Endothelial cell of hepatic sinusoid (primary cell): Measurements from ENCODE around the gene SYT11.
"Not testable (repeated sequence)": the region's sequence is repeated elsewhere in the genome, so short reads cannot be mapped to it uniquely, and the experiment has no call there.

ENCODE experiments used
- in situ Hi-C: cut with HindIII; loops from 2 replicates; pipeline ENCODE4 v1.10.0; 2017; ENCODE audit warnings: low sequenced_read_pairs

The SYT11 gene

DNA sequence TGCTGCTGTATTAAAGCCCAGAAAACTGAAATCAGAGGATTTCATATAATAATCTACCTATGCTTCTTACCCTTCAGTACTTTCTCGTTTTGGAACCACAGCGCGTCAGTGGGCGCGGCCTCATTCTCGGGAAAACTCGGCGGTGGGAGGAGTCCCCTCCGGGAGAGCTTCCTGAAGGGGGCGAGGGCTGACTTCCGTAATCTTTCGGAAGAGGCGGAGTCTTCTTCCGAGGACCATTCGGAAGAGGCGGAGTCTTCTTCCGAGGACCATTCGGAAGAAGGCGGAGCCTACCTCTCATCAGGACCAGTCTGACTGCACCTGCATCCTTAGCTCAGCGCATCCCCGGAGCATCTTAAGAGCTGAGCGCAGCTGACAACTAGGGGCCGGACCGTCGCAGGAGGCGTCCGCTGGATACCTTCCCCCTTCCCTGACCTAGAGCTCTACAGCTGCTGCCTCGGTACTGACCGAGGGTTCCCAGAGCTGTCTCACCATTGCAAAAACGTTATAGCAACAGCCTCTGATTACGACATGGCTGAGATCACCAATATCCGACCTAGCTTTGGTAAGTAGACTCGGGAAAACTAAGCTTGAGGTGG is at the start of gene SYT11:
Gene SYT11, plus strand, starts transcription at position 334 of the 596 bp plus-strand sequence. Its CDS starts 195 bp downstream, at position 529.
- in situ Hi-C loops = no loop called here

- in situ Hi-C loops = no loop called here
These were observed 46.5 kb upstream of the SYT11 start for GRCh38 chr1:155812878-155813277.

- in situ Hi-C loops = no loop called here
These were observed 45.7 kb upstream of the SYT11 start for GRCh38 chr1:155813672-155814071.

DNA sequence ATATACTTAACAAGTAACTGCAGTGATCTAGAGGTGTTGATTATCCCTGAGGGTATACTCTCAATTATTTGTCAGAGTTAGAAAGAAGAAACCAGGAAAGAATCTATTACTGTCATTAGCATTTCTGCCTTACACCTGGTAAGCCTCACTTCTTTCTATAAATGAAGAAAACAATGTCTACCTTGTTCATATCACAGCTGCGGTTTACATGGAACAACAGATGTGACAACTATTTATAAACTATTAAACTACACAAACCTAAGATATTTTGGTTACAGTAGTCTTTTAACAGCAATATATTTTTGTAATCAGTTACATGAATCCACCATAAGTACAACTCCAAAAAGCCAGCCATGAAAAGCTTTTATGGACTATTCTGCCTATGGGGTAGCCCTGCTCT is 43.0 kb upstream of the SYT11 start:
- in situ Hi-C loops = no loop called here

DNA sequence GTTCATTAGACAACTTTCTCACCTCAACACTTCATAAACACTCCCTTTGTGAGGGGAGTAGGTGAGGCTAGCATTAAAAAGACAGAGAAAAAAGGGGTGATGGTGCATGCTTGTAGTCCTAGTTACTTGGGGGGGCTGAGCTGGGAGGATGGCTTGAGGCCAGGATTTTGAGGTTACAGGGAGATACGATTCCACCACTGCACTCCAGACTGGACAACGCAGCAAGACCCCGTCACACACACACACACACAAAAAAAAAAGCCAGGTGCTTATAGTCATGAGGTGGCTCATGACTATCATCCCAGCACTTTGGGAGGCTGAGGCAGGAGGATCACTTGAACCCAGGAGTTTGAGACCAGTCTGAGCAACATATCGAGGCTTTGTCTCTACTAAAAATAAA is 31.9 kb upstream of the SYT11 start:
- in situ Hi-C loops = no loop called here

GRCh38 chr1:155831279-155831976 is 27.9 kb upstream of the SYT11 start:
- in situ Hi-C loops = no loop called here

DNA sequence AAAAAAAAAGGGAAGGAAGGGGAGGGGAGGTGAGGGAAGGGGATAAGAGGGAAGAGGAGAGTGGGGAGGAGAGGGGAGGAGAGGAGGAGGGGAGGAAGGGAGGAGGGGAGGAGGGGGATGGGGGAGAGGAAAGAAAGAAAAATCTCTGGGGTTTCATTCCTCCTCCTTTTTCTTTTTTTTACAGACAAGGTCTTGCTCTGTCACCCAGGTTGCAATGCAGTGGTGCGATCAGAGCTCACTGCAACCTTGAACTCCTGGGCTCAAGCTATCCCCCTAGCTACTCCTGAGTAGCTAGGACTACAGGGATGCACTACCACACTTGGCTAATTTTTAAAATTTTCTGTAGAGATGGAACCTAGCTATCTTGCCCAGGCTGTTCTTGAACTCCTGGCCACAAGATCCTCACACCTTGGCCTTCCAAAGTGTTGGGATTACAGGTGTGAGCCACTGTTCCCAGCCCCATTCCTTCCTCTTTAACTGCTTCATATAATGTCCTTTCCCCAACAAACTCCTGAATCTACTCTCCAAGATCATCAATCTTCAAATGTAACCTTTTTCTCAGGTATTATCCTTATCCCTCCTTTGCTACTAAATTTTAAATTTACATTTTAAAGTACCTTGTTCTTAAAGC is 25.6 kb upstream of the SYT11 start:
- in situ Hi-C loops = no loop called here

DNA sequence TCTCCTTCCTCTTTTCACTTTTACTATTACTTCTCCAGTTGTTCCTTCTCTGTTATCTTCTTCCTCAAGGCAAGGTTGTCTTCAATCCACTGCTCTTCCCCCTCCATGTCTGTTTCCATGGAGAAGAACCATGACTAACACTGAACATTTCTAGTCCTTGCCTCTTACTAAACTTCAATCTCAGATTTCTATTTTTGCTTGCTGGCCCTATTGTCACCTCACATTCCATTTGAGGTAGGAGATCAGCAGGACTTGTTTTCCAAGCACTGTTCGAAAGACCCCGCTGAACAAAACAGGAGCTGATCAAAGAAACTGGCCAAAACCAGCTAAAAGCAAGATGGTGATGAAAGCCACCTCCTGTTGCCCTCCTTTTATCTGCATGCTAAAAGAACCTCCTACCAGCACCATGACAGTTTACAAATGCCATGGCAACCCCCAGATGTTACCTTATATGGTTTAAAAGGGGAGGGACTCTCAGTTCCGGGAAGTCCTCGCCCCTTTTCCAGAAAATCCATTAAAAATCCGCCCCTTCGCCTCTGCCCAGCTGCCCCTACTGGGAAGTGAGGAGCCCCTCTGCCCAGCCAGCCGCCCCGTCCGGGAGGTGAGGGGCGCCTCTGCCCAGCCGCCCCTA is 25.0 kb upstream of the SYT11 start:
- in situ Hi-C loops = no loop called here

- in situ Hi-C loops = not testable (repeated sequence)
These were observed 24.4 kb upstream of the SYT11 start for GRCh38 chr1:155834927-155835399.

GRCh38 chr1:155835548-155835947 is 23.8 kb upstream of the SYT11 start:
- in situ Hi-C loops = no loop called here

- in situ Hi-C loops = loop anchor here (10.0 kb wide), 1 partner anchor 76 kb away; no protein-coding TSS in a partner anchor
These were observed 19.0 kb upstream of the SYT11 start for GRCh38 chr1:155840386-155840785.

DNA sequence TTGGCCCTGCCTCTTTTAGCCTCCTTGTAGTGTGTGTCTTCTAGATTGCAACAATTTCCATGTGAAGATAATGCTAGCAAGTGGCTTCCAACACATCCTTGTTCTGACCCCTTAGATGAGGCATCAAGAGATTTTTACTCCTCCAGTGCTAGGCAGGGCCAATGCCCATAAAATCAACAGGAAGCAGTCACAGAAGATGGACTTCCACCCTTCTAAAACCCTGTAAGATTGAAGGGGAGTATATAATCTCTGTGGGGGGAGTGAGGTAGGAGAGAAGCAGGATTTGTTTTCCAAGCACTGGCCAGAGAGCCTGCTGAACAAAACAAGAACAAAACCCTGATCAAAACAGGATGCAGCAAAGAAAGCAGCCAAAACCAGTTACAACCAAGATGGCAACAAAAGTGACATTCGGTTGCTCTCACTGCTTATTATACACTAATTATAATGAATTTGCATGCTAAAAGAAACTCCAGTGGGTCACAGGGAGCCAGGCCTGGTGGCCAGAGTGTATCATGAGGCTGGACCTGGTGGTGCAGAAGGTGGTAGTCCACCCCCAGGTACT is 14.4 kb upstream of the SYT11 start:
- in situ Hi-C loops = loop anchor here (10.0 kb wide), 1 partner anchor 80 kb away; no protein-coding TSS in a partner anchor

- in situ Hi-C loops = loop anchor here (10.0 kb wide), 1 partner anchor 83 kb away; no protein-coding TSS in a partner anchor
These were observed 11.4 kb upstream of the SYT11 start for GRCh38 chr1:155847823-155848529.

GRCh38 chr1:155850345-155850744 is 9.0 kb upstream of the SYT11 start:
- in situ Hi-C loops = no loop called here

DNA sequence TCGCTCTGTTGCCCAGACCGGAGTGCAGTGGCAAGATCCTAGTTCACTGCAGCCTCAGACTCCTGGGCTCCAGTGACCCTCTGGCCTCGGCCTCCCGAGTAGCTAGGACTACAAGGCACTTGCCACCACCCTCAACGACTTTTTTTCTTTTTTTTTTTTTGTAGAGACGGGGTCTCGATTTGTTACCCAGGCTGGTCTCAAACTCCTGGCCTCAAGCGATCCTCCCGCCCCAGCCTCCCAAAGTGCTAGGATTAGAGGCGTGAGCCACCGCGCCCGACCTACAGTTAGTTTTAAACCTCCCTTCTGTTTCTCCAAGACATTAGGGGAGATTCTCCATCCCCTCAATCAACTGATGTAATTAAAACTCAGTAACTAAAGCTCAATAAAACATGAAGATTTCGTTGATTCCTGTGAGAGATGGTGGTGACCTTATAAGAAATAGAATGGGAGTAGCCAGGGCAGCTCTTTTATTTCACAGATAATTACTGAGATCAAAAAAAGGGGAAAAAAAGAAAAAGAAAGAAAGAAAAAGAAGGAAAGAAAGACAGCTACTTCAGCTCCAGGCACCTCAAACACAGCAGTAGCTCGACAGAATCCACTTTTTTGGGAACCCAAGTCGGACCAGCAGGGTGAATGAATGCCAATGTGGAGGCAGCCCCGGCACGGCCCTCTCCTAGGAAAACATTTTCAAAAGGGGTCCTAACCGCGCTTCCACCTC is 3.0 kb upstream of the SYT11 start:
- in situ Hi-C loops = no loop called here

DNA sequence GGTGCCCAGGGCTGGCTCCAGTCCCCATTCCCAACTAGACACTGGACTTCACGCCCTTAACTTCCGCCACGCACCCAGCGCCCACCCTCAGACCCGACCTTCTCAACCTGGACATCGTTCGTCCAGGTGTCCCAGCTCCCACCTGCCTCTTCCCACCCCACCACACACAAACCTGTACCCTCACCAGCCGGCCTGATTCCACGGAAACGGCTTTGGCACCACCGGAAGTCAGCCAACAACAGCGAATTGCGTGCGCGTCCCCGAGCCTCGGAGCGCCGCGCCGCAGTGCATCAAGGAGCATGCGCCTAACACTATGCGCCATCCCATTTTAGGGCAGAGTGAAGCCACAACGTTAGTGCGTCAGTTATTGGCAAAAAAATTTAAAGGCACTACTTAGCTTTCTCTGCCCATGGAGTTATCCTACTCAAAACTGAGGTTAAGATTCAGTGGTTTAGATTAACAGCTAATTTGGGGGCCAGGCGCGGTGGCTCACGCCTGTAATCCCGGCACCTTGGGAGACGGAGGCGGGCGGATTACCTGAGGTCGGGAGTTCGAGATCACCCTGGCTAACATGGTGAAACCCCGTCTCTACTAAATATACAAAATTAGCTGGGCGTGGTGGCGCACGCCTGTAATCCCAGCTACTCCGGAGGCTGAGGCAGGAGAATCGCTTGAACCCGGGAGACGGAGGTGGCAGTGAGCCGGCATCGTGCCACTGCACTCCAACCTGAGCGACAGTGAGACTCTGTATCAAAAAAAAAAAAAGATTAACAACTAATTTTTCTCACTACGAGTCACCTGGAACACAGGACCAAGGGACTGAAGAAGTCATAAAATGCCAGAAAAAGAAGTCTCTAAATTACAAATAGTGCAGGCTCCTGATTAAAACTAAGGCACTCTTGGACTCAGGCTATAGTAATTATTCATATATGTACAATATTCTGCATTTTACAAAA is 2.1 kb upstream of the SYT11 start, which contains the start of gene GON4L:
Gene GON4L, minus strand, starts transcription at position 240 of the 956 bp plus-strand sequence. CDS start 3,434 bp downstream, outside the sequence.
- in situ Hi-C loops = no loop called here

DNA sequence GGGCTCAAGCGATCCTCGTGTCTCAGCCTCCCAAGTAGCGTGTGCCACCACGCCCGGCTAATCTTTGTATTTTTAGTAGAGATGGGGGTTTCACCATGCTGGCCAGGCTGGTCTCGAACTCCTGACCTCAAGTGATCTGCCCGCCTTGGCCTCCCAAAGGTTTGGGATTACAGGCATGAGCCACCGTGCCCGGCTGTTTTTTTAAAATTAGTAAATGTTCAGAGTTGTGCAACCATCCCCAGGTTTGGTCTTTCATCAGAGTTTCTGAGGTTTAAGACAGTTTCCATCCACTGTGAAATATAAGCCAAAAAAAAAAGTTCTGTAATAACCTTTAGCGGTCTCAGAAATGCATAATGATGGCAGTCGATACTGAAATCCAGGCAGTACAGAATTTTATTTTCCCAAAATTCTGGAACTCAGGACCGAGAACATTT is 550 bp upstream of the SYT11 start:
- in situ Hi-C loops = no loop called here
